Glutamatergic neuron (in vitro differentiated cells): Measurements from ENCODE around the gene SSUH2. TPM values are rescaled to one million over a fixed set of nuclear protein-coding genes. Genes with fewer than 3 reads are reported as not detected.

Experiments
- DNase-seq: peaks from one replicate; pipeline ENCODE4 v3.0.0; 2022
- H3K27ac Mint-ChIP-seq: one replicate; pipeline ENCODE4 v1.8.0; 2020; ENCODE audit warnings: mild to moderate bottlenecking, mixed read lengths, inconsistent platforms; ENCODE audit not compliant: unreplicated experiment
- H3K27me3 Mint-ChIP-seq: one replicate; pipeline ENCODE4 v1.8.0; 2020; ENCODE audit warnings: mild to moderate bottlenecking, moderate library complexity, mixed read lengths, inconsistent platforms; ENCODE audit not compliant: unreplicated experiment
- H3K36me3 Mint-ChIP-seq: one replicate; pipeline ENCODE4 v1.8.0; 2020; ENCODE audit warnings: mild to moderate bottlenecking, mixed read lengths, inconsistent platforms; ENCODE audit not compliant: unreplicated experiment
- H3K4me1 Mint-ChIP-seq: one replicate; pipeline ENCODE4 v1.8.0; 2020; ENCODE audit warnings: mild to moderate bottlenecking, low read depth, mixed read lengths, inconsistent platforms; ENCODE audit not compliant: unreplicated experiment
- H3K4me3 Mint-ChIP-seq: one replicate; pipeline ENCODE4 v1.8.0; 2020; ENCODE audit warnings: mild to moderate bottlenecking, mixed read lengths, inconsistent platforms; ENCODE audit not compliant: unreplicated experiment
- H3K9me3 Mint-ChIP-seq: one replicate; pipeline ENCODE4 v1.8.0; 2020; ENCODE audit warnings: mild to moderate bottlenecking, moderate library complexity, mixed read lengths, inconsistent platforms; ENCODE audit not compliant: unreplicated experiment
- CTCF ChIP-seq: fragments of 200-600 bp; sonication (generic); IDR thresholded peaks from one replicate; pipeline ENCODE4 v1.5.0; 2021; ENCODE audit not compliant: partially characterized antibody, unreplicated experiment
- total RNA-seq: library from RNA; stranded (reverse); fragmentation: NEBNext Ultra II Directional; extraction: Animal tissue kit (Norgen Biotek cat#: 25700); gene quantifications from one replicate; pipeline ENCODE4 v1.2.1, GENCODE V29; 2021; ENCODE audit not compliant: unreplicated experiment

Gene SSUH2
- total RNA-seq, 1 donor from 2014 or later = 0.66 TPM

- Mint-ChIP-seq H3K4me1 (peaks cover 9% of the 10 kb centered on the region), H3K4me3 (no peak overlapping the region), H3K27me3 (peaks cover 1% of the 10 kb centered on the region), H3K27ac (no peak overlapping the region), H3K36me3 (peaks cover 9% of the 10 kb centered on the region), H3K9me3 (no peaks in the 10 kb centered on the region)
- peak; percentile 54 for TF ChIP-seq CTCF
- DNase-seq = peak; percentile 57
Measured at GRCh38 chr3:8607234-8608040, 37.2 kb downstream of the SSUH2 start.

DNA sequence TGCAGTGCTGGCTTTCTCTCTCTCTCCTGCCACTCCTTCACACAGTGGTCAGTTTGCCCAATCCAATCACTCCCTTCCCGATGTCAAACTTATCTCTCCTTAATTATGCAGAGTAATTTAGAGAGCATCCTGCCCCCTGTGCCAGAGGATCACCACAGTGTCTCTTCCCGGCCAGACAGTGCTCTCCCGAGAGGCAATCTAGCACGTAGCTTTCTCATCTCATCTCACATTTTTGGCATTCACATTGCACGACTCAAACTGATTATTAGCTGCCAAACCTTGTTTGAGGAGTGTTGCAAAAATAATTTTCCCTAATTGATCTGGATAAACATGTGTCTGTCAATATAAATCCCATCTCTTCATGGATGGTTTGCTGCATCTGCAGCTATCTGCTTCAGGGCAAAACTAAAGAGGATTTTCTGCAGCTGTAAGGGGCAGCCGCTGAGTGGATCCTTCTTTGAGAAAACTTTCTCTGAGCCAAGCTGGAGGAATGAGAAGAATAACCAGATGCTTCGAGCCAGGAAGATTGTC, 37.8 kb downstream of the SSUH2 start:
- no peak for TF ChIP-seq CTCF
- Mint-ChIP-seq H3K27ac (no peak overlapping the region), H3K27me3 (peaks cover 1% of the 10 kb centered on the region), H3K4me3 (no peak overlapping the region), H3K9me3 (peaks cover 3% of the 10 kb centered on the region), H3K36me3 (peaks cover 9% of the 10 kb centered on the region), H3K4me1 (peaks cover 9% of the 10 kb centered on the region)
- no peak for DNase-seq

- Mint-ChIP-seq H3K4me1 (peaks cover 7% of the 10 kb centered on the region), H3K27ac (no peak overlapping the region), H3K27me3 (peaks cover 1% of the 10 kb centered on the region), H3K4me3 (no peak overlapping the region), H3K36me3 (peaks cover 5% of the 10 kb centered on the region), H3K9me3 (peaks cover 3% of the 10 kb centered on the region)
- no peak for DNase-seq
- no peak for TF ChIP-seq CTCF
Measured at GRCh38 chr3:8604988-8605387, 39.6 kb downstream of the SSUH2 start.

DNA sequence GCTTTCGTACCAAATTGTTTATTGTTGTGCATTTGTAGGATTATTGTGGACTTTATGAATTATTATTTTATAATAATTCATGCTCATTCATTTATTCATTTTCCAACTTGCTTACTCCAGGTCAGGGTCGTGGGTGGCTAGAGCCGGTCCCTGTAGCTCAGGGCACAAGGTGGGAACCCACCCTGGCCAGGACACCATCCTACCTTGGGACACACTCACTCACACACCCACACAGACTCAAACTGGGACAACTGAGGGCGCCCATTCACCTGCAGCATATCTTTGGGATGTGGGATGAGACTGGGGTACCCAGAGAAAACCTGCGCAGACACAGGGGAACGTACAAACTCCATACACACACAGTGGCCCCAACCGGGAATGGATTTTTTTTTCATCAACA, 40.6 kb downstream of the SSUH2 start:
- H3K4me1 Mint-ChIP-seq = peaks cover 7% of the 10 kb centered on the region
- no peak for TF ChIP-seq CTCF
- peaks cover 5% of the 10 kb centered on the region for H3K36me3 Mint-ChIP-seq
- H3K27ac Mint-ChIP-seq = no peak overlapping the region
- no peak overlapping the region for H3K4me3 Mint-ChIP-seq
- H3K9me3 Mint-ChIP-seq = peaks cover 3% of the 10 kb centered on the region
- no peak for DNase-seq
- peaks cover 1% of the 10 kb centered on the region for H3K27me3 Mint-ChIP-seq

GRCh38 chr3:8603115-8603710, 41.4 kb downstream of the SSUH2 start:
- no peak overlapping the region for H3K4me3 Mint-ChIP-seq
- no peak for TF ChIP-seq CTCF
- peaks cover 7% of the 10 kb centered on the region for H3K4me1 Mint-ChIP-seq
- peaks cover 3% of the 10 kb centered on the region for H3K9me3 Mint-ChIP-seq
- DNase-seq = no peak
- H3K27ac Mint-ChIP-seq = no peak overlapping the region
- H3K36me3 Mint-ChIP-seq = peaks cover 5% of the 10 kb centered on the region
- peaks cover 1% of the 10 kb centered on the region for H3K27me3 Mint-ChIP-seq
